ENCODE data around the gene CTIF.
A peak's percentile ranks its signal among the peaks of the same experiment; 100 is the strongest.
"Not testable (repeated sequence)": the region's sequence is repeated elsewhere in the genome, so short reads cannot be mapped to it uniquely, and the experiment has no call there.

CTIF gene

DNA sequence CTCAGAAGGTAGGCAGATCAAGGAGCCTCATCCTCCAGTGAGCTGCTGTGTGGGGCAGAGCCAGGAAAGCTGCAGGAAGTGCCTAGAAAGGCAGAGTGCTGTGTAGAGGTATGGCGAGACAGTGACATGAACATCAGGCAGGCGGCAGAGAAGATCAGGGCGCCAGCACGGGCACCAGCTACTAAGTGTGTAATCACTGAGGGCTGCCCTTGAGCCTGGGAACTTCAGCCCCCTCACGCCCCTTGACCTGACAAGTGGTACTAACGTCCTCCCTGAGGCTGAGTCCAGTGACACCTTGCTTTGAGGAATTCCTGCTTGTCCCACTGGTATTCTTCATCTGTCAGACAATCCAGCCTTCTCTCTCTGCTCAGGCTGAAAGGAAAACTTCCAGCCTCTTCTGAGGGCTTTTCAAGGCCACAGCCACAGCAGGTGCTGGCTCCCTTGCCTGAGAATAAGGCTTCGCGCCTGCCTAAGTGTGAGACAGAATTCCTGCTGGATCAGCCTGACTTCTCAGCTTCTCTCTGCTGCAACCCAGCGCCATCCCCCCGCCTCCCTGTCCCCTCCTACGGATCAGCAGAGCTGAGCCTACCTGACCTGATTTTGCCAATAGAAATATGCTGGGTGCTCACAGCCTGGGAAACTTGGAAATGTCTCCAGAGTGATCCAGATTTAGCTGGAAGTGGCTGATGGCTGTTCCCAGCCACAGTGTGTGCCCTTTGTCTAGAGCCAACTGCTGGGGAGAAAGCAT lies 263.9 kb downstream of the CTIF start:
- DNase-seq (ENCODE audit: low read depth in 2 of 2), result no peak

DNA sequence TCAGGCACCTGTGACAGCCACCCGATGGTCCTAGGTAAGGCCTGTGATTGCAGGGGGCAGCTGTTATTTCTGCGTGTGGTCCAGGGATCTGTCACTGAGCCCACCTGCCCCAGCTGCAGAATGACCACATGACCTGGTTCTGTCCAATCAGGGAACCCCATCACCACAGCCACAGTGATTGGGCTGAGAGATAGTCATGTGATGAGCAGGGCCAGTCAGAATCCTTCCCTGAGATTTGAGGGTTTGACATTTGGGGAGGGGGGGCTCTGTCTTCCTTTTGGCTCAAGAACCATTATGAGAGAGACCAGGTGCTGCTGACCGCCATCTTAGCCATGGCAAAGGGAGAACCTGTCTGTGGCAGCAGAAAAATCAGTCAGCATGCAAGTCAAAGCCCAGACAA lies 264.7 kb downstream of the CTIF start:
- no peak for DNase-seq (ENCODE audit: low read depth in 2 of 2)

DNA sequence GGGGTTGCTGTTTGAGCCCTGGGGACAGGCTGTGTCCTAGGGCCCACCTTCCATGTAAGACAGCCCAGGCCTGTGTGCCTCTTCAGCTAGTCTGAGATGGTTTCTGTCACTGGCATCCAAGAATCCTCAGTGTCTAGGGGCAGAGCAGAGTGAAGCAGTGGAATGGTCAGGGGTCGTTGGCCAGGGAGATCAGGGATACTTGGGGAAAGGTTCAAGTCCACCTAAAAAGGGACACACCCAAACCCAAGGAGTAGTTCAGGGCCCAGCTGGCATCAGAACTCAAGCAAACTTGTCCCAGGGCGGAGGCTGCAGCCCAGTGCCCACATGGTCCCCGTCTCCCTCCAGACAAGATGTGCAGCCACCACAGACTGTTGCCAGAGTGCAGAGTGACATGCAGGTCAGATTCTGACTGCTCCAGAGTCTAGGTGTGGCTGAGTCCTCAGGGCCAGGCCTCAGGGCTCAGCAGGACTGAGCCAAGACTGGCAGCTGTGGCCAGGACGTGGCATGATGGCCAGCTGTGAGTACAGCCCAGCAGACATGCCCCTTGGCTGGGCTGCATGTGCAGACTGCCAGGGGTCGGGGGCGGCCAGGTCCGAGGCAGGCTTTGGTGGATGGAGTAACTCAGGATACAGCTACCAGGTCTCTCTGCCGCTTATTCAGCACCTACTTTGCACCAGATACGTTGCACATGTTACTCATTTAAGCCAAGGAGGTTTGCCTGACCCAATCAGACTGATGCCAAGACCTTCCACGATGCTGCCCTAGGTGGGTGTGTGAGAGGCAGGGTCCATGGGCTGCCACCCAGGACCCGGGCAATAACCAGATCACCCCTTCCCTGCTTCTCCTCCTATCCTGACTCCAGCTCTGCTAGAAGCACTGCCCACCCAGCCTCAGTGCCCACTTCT lies 265.4 kb downstream of the CTIF start:
- no peak for DNase-seq (ENCODE audit: low read depth in 2 of 2)

DNA sequence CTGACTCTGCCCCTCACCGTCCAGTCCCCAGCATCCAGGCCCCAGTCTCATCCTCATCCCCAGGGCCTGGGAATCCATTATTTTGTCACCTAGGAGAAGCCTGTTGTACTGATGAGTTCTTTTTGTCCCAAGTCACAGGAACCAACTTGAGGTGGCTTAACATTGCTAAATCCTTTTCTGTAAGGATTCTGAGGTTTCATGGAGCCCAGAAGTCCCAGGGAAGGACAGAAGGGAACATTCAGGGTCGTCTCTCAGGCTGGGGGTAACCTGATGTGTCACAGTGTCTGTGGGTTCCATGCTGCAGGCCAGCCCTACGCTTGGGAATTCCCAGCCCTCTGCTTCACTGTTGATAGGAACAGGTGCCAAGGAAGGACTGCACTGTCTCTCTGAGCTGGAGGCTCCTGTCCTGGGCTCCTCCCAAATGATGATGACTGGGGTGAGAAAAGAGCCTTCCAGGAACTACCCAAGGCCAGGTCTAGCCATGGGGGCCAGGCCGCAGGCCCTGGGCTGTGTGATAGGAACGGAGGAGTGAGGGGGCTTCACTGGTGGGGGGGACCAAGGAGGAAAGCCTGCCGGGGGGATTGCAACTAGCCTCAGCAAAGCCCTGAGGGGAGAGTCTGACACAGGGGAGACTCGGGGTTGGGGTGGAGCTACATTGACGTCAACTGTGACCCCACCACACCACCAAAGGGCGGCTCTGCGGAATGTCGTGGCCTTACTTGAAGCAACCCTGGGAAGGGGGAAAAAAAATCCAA lies 266.2 kb downstream of the CTIF start:
- no peak for DNase-seq (ENCODE audit: low read depth in 2 of 2)

DNA sequence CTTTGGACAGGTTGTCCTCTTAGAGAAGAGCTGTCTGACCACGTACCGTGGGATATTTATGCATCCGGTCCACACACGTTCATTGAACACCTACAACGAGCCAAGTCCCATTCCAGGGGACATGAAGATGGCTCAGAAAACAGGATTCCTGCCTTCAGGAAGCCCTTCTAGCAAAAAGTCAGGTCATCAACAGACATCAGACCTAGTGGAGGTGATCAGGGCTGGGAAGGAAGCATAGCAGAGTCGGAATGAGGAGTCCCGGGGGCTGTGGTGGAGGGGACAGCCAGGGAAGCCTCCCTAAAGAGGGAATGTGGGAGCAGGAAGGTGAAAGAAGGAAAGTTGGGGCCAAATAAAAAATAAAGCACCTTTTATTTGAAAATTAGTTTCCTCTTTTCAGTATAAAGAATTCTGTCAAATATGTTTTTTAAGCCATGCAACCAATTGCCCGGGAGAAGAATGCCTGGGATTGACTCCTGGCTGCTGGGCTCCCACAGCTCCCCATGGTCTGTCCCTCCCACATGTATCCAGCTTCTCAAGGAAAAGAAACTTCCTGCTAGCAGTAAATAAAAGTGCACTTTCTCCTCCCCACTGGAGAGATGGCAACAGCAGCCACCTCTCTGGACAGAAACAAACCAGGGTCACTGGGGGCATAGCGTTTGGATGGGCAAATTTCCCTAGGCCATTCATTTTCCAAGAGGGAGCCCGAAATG lies 267.1 kb downstream of the CTIF start:
- no peak for DNase-seq (ENCODE audit: low read depth in 2 of 2)

DNA sequence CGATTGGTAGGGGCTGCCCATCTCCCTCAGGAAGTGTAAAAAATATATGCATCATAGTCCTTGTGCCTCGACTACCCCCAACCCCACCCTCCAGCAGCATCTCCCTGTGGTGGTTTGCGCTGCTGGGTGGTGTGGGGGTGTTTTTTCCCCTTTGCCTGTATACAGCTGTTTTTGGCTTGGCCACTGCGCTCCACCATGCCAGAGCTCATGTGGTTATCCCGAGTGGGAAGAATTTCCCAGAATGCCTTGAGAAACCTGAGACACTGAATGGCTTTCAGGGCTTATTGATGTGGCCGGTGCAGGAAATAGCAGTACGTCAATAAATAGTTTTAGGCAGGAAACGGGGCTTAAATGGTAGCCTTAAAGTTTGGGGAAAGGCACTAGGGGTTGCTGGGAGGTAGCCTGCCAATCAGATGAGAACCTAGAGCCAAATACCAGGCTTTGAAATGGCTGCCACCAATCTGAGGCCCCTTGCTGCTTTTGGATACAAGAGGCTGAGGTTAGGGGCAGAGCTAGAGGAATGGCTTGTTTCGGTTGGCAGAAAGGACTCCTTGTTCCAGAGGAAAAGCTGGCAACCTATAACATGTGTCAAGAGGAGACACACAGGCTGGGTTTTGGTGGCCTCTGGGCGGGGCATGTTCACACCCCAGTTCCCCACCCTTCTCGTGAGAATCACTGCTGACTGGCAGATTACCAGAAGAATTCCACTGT lies 267.9 kb downstream of the CTIF start:
- no peak for DNase-seq (ENCODE audit: low read depth in 2 of 2)

DNA sequence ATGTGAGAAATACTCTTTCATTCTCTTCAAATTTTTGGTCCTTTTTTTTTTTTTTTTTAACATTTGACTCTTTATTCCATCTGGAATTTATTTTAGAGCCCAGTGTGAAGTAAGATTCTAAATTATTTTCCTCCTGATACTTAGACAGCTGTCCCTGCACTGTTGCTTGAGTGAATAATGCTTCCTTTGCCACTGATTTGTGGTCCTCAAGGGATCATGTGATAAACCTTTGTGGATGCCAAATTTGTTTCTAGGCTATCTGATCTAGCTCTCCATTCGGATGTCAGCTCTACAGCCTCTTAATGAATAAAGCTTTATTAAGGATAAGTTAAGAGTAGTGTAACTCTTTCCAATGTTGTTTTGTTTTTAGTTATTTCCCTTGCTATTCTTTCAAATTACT lies 269.6 kb downstream of the CTIF start:
- DNase-seq (ENCODE audit: low read depth in 2 of 2), result no peak

DNA sequence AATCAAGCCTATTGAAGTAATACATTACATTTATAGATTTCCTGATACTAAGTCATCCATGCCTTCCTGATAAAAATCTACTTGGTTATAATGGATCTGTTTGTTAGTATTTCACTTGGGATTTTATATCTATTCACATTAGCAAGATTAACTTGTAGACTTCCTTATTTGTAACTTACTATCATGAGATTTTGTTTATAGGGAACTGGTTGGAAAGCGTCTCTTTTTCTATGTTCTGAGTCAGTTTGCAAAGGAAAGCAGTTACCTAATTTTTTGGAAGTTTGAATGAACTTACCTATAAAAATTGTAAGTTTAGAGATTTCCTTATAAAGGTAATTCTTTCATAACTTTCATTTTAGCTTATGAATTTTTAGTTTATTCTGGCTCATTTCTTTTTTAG lies 270.5 kb downstream of the CTIF start:
- DNase-seq (ENCODE audit: low read depth in 2 of 2), result no peak

DNA sequence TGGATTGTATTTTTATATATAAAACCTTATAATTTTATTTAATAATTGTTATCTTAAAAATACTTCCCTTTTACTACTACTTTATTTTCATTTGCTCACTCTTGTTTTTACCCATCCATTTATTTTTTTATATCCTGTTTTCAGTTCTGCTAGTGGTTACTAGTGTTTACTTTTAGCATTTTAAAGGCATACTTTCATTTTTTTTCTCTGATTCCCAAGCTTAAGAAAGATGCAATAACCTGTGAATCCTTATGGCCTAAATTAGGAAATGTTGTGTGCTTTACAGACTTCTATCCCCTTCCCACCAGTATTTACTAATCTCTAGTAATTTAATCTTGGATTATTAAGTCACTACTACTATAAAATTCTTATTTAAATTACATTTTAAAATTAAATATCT lies 272.0 kb downstream of the CTIF start:
- DNase-seq (ENCODE audit: low read depth in 2 of 2), result no peak

DNA sequence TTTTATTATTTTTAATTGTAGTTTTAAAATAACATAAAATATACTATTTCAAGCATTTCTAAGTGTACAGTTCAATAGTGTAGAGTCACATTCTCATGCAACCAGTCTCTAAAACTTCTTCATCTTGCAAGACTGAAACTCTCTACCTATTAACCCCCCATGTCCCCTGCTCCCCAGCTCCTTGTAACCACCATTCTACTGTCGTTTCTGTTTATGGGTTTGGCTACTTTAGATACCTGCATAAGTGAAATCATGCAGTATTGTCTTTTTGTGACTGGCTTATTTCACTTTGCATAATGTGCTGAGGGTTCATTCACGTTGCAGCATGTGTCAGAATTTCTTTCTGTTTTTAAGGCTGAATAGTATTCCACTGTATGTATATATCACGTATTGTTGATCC lies 272.6 kb downstream of the CTIF start:
- no peak for DNase-seq (ENCODE audit: low read depth in 2 of 2)

DNA sequence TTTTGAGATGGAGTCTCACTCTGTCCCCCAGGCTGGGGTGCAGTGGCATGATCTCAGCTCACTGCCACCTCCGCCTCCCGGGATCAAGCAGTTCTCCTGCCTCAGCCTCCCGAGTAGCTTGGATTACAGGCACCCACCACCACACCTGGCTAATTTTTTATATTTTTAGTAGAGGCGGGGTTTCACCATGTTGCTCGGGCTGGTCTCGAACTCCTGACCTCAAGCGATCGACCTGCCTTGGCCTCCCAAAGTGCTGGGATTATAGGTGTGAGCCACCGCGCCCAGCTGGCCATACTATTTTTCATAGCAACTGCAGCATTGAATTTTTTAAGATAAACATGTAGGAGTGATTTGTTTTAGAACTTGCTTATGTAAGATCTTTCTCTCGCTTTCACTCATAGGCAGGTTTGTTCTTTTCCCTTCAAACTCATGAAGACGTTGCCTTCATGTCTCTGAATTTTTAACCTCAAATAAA lies 273.2 kb downstream of the CTIF start:
- DNase-seq (ENCODE audit: low read depth in 2 of 2), result not testable (repeated sequence)

DNA sequence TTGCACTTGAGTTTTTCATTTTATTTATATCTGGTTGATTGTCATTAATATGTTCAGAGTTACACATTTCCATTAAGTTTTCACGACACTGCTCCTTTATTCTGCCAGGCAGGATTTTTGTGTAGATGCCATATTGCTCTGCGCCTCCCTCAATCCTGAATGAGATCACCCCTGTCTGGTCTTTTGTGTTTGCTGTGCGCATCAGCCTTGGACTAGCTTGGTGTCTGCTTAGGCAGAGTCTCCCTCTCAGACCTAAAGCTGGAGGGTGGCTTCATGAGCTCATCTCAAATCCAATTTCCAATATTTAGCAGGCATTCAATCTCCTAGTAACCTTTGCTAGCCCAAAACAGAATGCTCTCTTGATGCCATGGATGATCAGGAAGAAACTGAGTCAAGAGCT lies 274.5 kb downstream of the CTIF start:
- DNase-seq (ENCODE audit: low read depth in 2 of 2), result no peak

DNA sequence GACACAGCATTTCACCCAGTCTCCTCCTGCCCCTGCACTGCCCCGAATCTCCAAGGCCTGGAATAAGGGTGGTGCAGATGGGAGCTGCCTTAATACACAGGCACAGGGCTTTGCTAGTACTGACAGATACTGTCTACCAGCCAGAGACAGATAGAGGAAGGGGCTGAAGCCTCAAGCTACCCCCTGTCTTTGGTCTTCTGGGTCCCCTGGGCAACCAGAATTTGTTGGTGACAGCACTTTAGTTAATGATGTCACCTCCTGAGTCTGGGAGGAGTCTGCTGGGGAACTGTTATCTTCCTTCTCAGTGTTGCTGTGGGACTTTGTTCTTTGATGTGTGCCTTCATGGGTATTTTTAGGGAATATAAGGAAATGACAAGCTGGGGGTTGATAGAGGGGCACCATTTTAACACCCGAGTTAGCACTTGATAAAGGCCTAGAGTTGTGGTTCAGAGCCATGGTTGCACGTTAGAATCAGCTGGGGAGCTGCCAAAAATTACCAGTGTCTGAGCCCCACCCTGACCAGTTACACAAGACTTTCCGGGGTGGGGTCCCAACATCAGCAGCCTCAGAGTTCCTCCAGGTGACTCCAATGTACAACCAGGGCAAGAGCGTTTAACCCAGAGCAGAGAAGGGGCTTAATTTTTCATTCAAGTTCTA lies 275.1 kb downstream of the CTIF start:
- DNase-seq (ENCODE audit: low read depth in 2 of 2), result peak in 1 of 2 donors; percentile 36

DNA sequence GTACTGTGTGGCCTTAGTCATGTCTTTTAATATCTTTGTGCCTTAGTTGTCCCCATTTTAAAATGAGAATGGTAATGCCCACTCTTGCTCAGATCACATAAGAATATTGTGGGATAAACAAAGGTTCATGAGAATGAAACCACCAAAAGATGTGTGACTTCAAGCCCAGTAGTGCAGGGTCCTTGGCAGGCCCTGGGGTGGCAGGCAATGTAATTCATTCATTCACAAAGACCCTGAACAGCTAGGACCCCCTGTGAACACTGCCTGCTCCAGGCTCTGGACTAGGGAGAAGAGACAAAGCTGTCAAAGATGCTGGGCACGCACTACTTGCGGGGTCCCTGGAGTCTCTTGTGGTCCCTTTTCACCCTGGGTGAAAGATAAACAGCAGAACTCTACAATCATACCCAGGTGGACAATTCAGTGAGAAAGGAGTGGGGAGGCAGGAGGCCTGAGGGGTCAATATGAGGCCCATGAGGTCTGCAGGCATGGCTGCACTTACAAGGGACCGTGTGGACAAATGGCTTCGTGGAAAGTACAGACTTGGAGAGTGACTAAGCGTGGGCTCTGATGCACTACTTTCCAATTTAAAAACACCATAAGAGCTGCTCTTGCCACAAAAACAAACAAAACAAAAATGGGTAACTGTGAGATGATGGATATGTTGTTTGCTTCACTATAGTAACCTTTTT lies 275.8 kb downstream of the CTIF start:
- DNase-seq (ENCODE audit: low read depth in 2 of 2), result no peak

DNA sequence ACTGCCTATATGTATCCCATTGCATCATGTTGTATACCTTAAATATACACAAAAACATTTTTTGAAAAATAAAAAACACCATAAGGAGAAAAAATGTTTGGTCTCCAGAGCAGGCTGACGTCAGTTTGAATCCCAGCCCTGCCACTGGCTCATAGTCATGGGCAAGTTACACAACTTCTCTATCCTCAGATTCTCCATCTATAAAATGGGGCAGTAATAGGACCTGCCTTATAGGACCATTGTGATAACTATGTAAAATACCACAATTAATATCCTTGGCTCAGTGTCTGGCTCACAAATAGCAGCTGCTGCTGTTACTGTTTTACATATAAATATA lies 276.3 kb downstream of the CTIF start:
- no peak for DNase-seq (ENCODE audit: low read depth in 2 of 2)

DNA sequence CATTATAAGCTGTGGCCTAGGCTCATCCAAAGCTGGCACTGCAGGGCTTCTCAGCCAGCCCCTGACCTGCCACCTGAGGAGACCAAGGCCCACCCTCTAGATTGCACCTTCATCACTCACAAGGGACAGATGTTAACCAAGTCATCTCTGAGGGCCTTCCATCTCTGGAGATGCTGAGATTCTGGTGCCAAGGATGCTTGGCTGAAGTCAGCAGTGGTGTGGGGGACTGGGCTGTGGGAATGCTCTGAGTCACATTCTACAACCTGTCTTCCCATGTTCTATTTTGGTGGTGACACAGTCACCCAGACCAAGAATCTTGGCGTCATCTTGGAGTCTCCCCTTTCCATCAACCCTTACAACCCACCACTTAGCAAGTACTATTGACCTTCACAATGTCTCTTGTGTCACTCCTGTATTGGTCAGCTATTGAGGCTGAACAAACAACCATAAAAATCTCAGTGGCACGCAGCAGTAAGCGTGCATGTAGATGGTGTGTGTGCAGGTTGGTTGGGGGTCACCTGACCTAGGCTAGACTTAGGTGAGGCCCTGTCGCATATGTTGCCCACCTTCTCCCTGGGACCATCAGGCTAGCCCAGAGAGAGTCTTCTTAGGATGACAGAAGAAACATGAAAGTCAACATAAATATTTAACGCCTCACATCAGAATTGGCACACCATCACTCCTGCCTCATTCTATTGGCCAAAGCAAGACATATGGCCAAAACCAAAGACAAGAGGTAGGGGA lies 276.9 kb downstream of the CTIF start:
- DNase-seq (ENCODE audit: low read depth in 2 of 2), result no peak

DNA sequence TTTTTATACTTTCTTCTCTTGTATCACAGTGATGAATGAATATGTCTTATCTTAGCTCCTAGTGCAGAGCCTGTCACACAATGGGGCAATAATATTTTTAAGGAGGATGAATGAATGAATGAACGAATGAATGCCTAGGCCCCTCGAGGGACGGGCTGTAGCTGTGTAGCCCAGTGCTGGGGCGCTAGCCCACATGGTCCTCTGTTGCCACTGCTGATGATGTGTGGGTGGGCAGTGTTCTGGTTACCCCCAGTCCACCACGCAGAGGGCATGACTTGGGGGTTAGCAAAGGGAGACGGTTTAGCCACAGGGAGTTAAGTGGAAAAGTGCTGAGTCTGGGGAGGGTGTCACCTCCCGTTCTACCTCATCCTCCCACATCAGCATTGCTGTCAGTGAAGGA lies 277.7 kb downstream of the CTIF start:
- DNase-seq (ENCODE audit: low read depth in 2 of 2), result no peak

DNA sequence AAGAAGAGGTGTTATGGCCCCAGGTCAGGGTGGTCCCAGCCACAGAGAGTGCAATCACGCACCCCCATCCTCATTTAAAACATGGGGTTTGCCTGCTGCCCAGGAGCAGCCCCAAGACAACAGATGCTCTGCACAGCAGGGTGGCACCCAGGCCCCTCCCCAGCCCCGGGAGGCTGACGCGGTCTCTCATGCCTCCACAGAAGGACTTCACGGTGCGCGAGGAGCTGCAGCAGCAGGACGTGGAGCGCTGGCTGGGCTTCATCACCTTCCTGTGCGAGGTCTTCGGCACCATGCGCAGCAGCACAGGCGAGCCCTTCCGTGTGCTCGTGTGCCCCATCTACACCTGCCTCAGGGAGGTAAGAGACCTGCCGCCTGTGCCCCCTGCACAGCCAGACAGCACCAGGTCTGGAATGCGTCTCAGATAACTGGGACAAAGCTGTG lies 278.2 kb downstream of the CTIF start:
- no peak for DNase-seq (ENCODE audit: low read depth in 2 of 2)

Measured in stimulated activated CD8-positive, alpha-beta memory T cell treated with anti-CD3 and anti-CD28 coated beads, Interleukin-7, amount 100 ng/mL, for 4 hours (primary cell).